Measurements from ENCODE around the gene PRKCB.

DNA sequence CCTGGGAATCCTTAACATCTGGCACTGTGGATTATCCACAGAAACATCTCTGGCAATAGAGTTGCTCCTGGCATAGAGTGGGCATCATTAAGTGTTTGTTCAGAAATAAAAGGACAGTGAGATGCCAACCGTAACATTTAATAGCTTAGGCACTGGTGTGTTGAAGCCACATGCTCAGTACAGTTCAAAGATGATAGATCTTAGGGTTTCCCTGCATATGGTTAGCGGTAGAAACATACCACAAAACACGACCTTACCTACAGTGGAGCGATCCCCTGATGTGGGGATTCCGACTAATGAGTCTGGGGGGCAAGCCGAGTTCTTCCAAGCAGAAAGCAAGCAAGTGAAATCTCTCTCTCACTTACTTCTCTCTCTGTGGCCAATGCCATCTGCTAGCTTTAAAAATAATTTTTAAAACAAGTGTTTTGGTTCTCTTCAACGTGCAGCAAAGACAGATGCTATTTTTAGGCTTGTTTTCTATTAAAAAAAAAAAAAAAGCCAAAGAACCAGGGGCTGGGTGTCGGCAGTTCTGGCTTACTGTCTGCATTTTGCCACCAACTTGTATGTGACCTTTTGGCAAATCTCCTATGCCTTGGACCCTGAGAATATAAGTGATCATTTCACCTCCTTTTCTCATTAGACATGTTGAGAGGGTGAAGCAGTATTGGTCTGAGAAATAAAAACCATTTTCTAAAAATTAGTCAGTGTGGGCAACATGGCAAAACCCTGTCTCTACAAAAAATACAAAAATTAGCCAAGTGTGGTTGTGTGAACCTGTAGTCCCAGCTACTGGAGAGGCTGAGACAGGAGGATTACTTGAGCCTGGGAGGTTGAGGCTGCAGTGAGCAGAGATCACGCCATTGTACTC lies 331.1 kb downstream of the PRKCB start:
- TF ChIP-seq POLR2A (IDR thresholded peaks at IDR 0.05) = no peak
- TF ChIP-seq, protein P1, sequence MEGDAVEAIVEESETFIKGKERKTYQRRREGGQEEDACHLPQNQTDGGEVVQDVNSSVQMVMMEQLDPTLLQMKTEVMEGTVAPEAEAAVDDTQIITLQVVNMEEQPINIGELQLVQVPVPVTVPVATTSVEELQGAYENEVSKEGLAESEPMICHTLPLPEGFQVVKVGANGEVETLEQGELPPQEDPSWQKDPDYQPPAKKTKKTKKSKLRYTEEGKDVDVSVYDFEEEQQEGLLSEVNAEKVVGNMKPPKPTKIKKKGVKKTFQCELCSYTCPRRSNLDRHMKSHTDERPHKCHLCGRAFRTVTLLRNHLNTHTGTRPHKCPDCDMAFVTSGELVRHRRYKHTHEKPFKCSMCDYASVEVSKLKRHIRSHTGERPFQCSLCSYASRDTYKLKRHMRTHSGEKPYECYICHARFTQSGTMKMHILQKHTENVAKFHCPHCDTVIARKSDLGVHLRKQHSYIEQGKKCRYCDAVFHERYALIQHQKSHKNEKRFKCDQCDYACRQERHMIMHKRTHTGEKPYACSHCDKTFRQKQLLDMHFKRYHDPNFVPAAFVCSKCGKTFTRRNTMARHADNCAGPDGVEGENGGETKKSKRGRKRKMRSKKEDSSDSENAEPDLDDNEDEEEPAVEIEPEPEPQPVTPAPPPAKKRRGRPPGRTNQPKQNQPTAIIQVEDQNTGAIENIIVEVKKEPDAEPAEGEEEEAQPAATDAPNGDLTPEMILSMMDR (IDR thresholded peaks at IDR 0.05) = no peak

Data from testis (tissue), 2 donors.